HL-60 (cell line): ENCODE data around the gene BSN.

Experiments used
- DNase-seq, 2 experiments: peaks; one replicate each; pipeline ENCODE4 v3.0.0-alpha.2; 2010 to 2020; ENCODE audit warnings: low read depth in 1 of 2, low spot score in 1 of 2
- H3K27ac ChIP-seq: fragments of 250-450 bp; sonication (Bioruptor Pico); replicated peaks from 2 replicates; pipeline ENCODE4 v1.5.1; 2020; ENCODE audit warnings: mild to moderate bottlenecking, moderate library complexity
- H3K27me3 ChIP-seq: fragments of 250-450 bp; sonication (Bioruptor Pico); 2 replicates; pipeline ENCODE4 v1.5.1; 2021; ENCODE audit warnings: mild to moderate bottlenecking, moderate library complexity; ENCODE audit not compliant: insufficient read depth, poor library complexity, severe bottlenecking
- H3K4me3 ChIP-seq: replicated peaks from 2 replicates; pipeline ENCODE4 v1.5.1; 2011; ENCODE audit warnings: mild to moderate bottlenecking, control low read depth, low read length; ENCODE audit not compliant: insufficient read depth
- CTCF ChIP-seq: IDR thresholded peaks from one replicate; pipeline ENCODE4 v1.5.1; 2011; ENCODE audit warnings: low read length, control low read depth, inconsistent platforms; ENCODE audit not compliant: insufficient read depth
- GABPA ChIP-seq: IDR thresholded peaks from 2 replicates; pipeline ENCODE4 v1.6.1; 2012; ENCODE audit warnings: low read depth
- POLR2AphosphoS5 ChIP-seq: IDR thresholded peaks from 2 replicates; pipeline ENCODE4 v1.6.1; 2012; ENCODE audit warnings: low read depth
- REST ChIP-seq: IDR thresholded peaks from 2 replicates; pipeline ENCODE4 v1.6.1; 2012; ENCODE audit warnings: low read depth; ENCODE audit not compliant: insufficient replicate concordance
- SPI1 ChIP-seq: IDR thresholded peaks from 2 replicates; pipeline ENCODE4 v1.6.1; 2012; ENCODE audit warnings: low read depth, mild to moderate bottlenecking, borderline replicate concordance

Gene BSN

GRCh38 chr3:49623071-49623470 lies 68.8 kb downstream of the BSN start:
- Histone ChIP-seq H3K4me3 (no peak overlapping the region), H3K27me3 (peaks cover 2% of the 10 kb centered on the region), H3K27ac (no peak overlapping the region)
- DNase-seq = no peak
- no peak for TF ChIP-seq GABPA

GRCh38 chr3:49625071-49625470 lies 70.8 kb downstream of the BSN start:
- peaks cover 2% of the 10 kb centered on the region for H3K27me3 ChIP-seq
- H3K27ac ChIP-seq = no peak overlapping the region
- TF ChIP-seq CTCF = no peak
- TF ChIP-seq GABPA = no peak
- no peak for TF ChIP-seq REST
- no peak for TF ChIP-seq SPI1
- no peak for TF ChIP-seq POLR2AphosphoS5
- no peak for DNase-seq
- no peak overlapping the region for H3K4me3 ChIP-seq

GRCh38 chr3:49626101-49626581 lies 71.9 kb downstream of the BSN start:
- Histone ChIP-seq H3K27ac (no peak overlapping the region), H3K4me3 (no peak overlapping the region), H3K27me3 (peaks cover 2% of the 10 kb centered on the region)
- TF ChIP-seq GABPA (no peak), SPI1 (no peak)
- DNase-seq = no peak

GRCh38 chr3:49626796-49627195 lies 72.5 kb downstream of the BSN start:
- Histone ChIP-seq H3K27ac (no peak overlapping the region), H3K27me3 (no peaks in the 10 kb centered on the region), H3K4me3 (no peak overlapping the region)
- DNase-seq = no peak
- TF ChIP-seq GABPA = no peak
- no peak for TF ChIP-seq REST
- TF ChIP-seq CTCF = no peak
- no peak for TF ChIP-seq POLR2AphosphoS5
- no peak for TF ChIP-seq SPI1

- Histone ChIP-seq H3K27me3 (no peaks in the 10 kb centered on the region), H3K4me3 (no peak overlapping the region), H3K27ac (no peak overlapping the region)
- no peak for DNase-seq
- TF ChIP-seq POLR2AphosphoS5 = no peak
Observed at GRCh38 chr3:49627634-49628033, 73.4 kb downstream of the BSN start.
